Gastroesophageal sphincter (tissue), 4 donors: ENCODE results near the gene CNKSR3. TPM values are rescaled to one million over a fixed set of nuclear protein-coding genes. Genes with fewer than 3 reads are reported as not detected.

Source experiments
- ATAC-seq: fragments of 150-250 bp; one replicate; pipeline ENCODE4 v1.9.1; 2016; ENCODE audit warnings: mild to moderate bottlenecking, moderate library complexity
- H3K27ac ChIP-seq, 4 donors: fragments of 200-600 bp; sonication (generic) in 3 of 4; 1 replicate in 3 of 4; 2 replicates in 1 of 4; pipeline ENCODE4 v1.5.1; 2016 to 2019
- H3K27me3 ChIP-seq: fragments of 200-600 bp; sonication (generic); one replicate; pipeline ENCODE4 v1.5.1; 2019
- H3K36me3 ChIP-seq, 2 donors: fragments of 200-600 bp; sonication (generic); one replicate each; pipeline ENCODE4 v1.5.1; 2019; ENCODE audit warnings: control low read depth in 1 of 2
- H3K4me1 ChIP-seq, 3 donors: fragments of 200-600 bp; sonication (generic); 1 replicate in 2 of 3; 2 replicates in 1 of 3; pipeline ENCODE4 v1.5.1; 2016 to 2019; ENCODE audit warnings: control low read depth in 2 of 3
- H3K4me3 ChIP-seq, 2 donors: fragments of 200-600 bp; sonication (generic); one replicate each; pipeline ENCODE4 v1.5.1; 2019; ENCODE audit warnings: mild to moderate bottlenecking in 1 of 2, moderate library complexity in 1 of 2
- H3K9me3 ChIP-seq, 3 donors: fragments of 200-600 bp; sonication (generic); one replicate each; pipeline ENCODE4 v1.5.1; 2017 to 2019; ENCODE audit warnings: control low read depth in 2 of 3
- CTCF ChIP-seq, 4 experiments: fragments of 200-600 bp in 2 of 4; fragments of 450-650 bp in 2 of 4; sonication (generic) in 1 of 4; IDR thresholded peaks; one replicate each; pipeline ENCODE4 v1.5.1; 2017 to 2019; ENCODE audit warnings: antibody characterized with exemption in 4 of 4, mild to moderate bottlenecking in 2 of 4, moderate library complexity in 2 of 4
- EP300 ChIP-seq: sonication (generic); formaldehyde crosslinking; IDR thresholded peaks from one replicate; pipeline ENCODE4 v1.6.1; 2017; ENCODE audit warnings: antibody characterized with exemption, mild to moderate bottlenecking
- POLR2A ChIP-seq, 2 donors: fragments of 450-650 bp; IDR thresholded peaks; one replicate each; pipeline ENCODE4 v1.6.1; 2017; ENCODE audit warnings: antibody characterized with exemption in 2 of 2, mild to moderate bottlenecking in 2 of 2, moderate library complexity in 1 of 2
- POLR2AphosphoS5 ChIP-seq: sonication (generic); formaldehyde crosslinking; IDR thresholded peaks from one replicate; pipeline ENCODE4 v1.6.1; 2017; ENCODE audit warnings: antibody characterized with exemption
- WGBS, 2 donors: methylation state at CpG; one replicate each; pipeline ENCODE4 v1.1.5; 2018; ENCODE audit warnings: low coverage in 1 of 2; 5-methylcytosine and 5-hydroxymethylcytosine counted together
- total RNA-seq, 4 donors: library from RNA; depleted of rRNA; stranded (reverse); fragments of >200 nt; gene quantifications; one replicate each; pipeline ENCODE4 v1.1.0, GENCODE V29; 2016

The CNKSR3 gene
- total RNA-seq, 4 donors from 2014 or later = 12.9 to 28.9 (median 16.0) TPM

- TF ChIP-seq EP300 (no peak), CTCF (IDR thresholded peaks at IDR 0.05) (no peak), POLR2A (IDR thresholded peaks at IDR 0.05) (no peak), POLR2AphosphoS5 (no peak)
- Histone ChIP-seq H3K9me3 (no peaks in the 10 kb centered on the region), H3K27me3 (no peaks in the 10 kb centered on the region), H3K36me3 (no peaks in the 10 kb centered on the region), H3K27ac (peak overlapping the region in 3 of 4 donors; percentile 40 to 78 (median 41)), H3K4me3 (no peak overlapping the region), H3K4me1 (peaks cover 0 to 59% (median 4%) of the 10 kb centered on the region in 3 donors)
- WGBS, 2 donors = 74 to 79% methylated on average over 10 to 11 of the region's 11 CpGs
- no peak for ATAC-seq
These were observed 21.6 kb downstream of the CNKSR3 start for GRCh38 chr6:154488802-154489437.

- peak overlapping the region in 3 of 4 donors; percentile 40 to 78 (median 41) for H3K27ac ChIP-seq
- H3K36me3 ChIP-seq = no peaks in the 10 kb centered on the region
- H3K9me3 ChIP-seq = no peaks in the 10 kb centered on the region
- WGBS, 2 donors = 40 to 77% methylated on average over 1 of the region's 1 CpG
- TF ChIP-seq EP300 (no peak), POLR2A (IDR thresholded peaks at IDR 0.05) (no peak), CTCF (IDR thresholded peaks at IDR 0.05) (no peak), POLR2AphosphoS5 (no peak)
- no peaks in the 10 kb centered on the region for H3K27me3 ChIP-seq
- no peak for ATAC-seq
- H3K4me1 ChIP-seq = peaks cover 0 to 66% (median 9%) of the 10 kb centered on the region in 3 donors
- no peak overlapping the region for H3K4me3 ChIP-seq
These were observed 22.3 kb downstream of the CNKSR3 start for GRCh38 chr6:154488248-154488593.

- H3K36me3 ChIP-seq = no peaks in the 10 kb centered on the region
- peak overlapping the region in 2 of 4 donors; percentile 40 to 78 for H3K27ac ChIP-seq
- H3K27me3 ChIP-seq = no peaks in the 10 kb centered on the region
- peaks cover 0 to 72% (median 14%) of the 10 kb centered on the region in 3 donors for H3K4me1 ChIP-seq
- no peaks in the 10 kb centered on the region for H3K9me3 ChIP-seq
- no peak for ATAC-seq
- WGBS, 2 donors = 63 to 80% methylated on average over 4 to 6 of the region's 6 CpGs
- H3K4me3 ChIP-seq = no peak overlapping the region
- TF ChIP-seq POLR2A (IDR thresholded peaks at IDR 0.05) (no peak), POLR2AphosphoS5 (no peak), EP300 (no peak), CTCF (IDR thresholded peaks at IDR 0.05) (no peak)
These were observed 22.9 kb downstream of the CNKSR3 start for GRCh38 chr6:154487367-154488247.

- Histone ChIP-seq H3K4me1 (peaks cover 0 to 79% (median 22%) of the 10 kb centered on the region in 3 donors), H3K27ac (peak overlapping the region in 3 of 4 donors; percentile 7 to 78 (median 18)), H3K36me3 (no peaks in the 10 kb centered on the region), H3K27me3 (no peaks in the 10 kb centered on the region), H3K4me3 (no peak overlapping the region), H3K9me3 (no peaks in the 10 kb centered on the region)
- 67 to 90% methylated on average over 5 of the region's 9 CpGs for WGBS, 2 donors
- TF ChIP-seq POLR2A (IDR thresholded peaks at IDR 0.05) = no peak
- no peak for TF ChIP-seq POLR2AphosphoS5
- no peak for TF ChIP-seq EP300
- no peak for TF ChIP-seq CTCF (IDR thresholded peaks at IDR 0.05)
- no peak for ATAC-seq
These were observed 24.7 kb downstream of the CNKSR3 start for GRCh38 chr6:154485815-154486214.

- no peaks in the 10 kb centered on the region for H3K9me3 ChIP-seq
- no peak overlapping the region for H3K4me3 ChIP-seq
- peaks cover 0 to 80% (median 22%) of the 10 kb centered on the region in 3 donors for H3K4me1 ChIP-seq
- TF ChIP-seq CTCF (IDR thresholded peaks at IDR 0.05) = no peak
- no peak for TF ChIP-seq POLR2AphosphoS5
- no peak for TF ChIP-seq EP300
- no peak for TF ChIP-seq POLR2A (IDR thresholded peaks at IDR 0.05)
- ATAC-seq = no peak
- no peaks in the 10 kb centered on the region for H3K36me3 ChIP-seq
- no peaks in the 10 kb centered on the region for H3K27me3 ChIP-seq
- H3K27ac ChIP-seq = peak overlapping the region in 1 of 4 donors; percentile 78
These were observed 25.5 kb downstream of the CNKSR3 start for GRCh38 chr6:154484942-154485341.
